ENCODE results near the gene COPRS. TPM values are rescaled to one million over a fixed set of nuclear protein-coding genes. Genes with fewer than 3 reads are reported as not detected.
"Not testable (repeated sequence)": the region's sequence is repeated elsewhere in the genome, so short reads cannot be mapped to it uniquely, and the experiment has no call there.

COPRS gene
- total and polyA plus RNA-seq, 2 experiments from 2014 or later, result 51.5 to 62.6 TPM

DNA sequence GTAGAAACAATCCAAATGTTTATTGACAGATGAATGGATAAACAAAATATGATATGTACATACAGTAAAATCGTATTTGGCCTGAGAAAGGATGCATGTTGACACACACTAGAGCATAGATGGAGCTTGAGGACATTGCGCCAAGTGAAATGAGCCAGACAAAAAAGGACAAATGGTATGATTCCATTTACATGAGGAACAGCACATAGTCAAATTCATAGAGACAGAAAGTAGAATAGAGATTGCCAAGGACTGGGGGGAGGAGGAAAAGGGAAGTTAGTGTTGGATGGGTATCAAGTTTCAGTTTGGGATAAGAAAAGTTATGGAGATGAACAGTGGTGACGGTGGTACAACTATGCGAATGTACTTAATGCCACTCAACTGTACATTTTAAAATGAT is 47.9 kb downstream of the COPRS start:
- H3K4me2 ChIP-seq, result no peak overlapping the region
- no peak overlapping the region for H3K27ac Mint-ChIP-seq
- ATAC-seq (no peak), DNase-seq (ENCODE audit: low spot score) (no peak)
- H3K36me3 ChIP-seq (ENCODE audit: insufficient read depth), result no peaks in the 10 kb centered on the region
- no peaks in the 10 kb centered on the region for H3K79me2 ChIP-seq (replicated peaks; ENCODE audit: insufficient read depth)
- H3K9me2 ChIP-seq (ENCODE audit: insufficient read depth), result no peaks in the 10 kb centered on the region
- peaks cover 3% of the 10 kb centered on the region; the same call in 1 of the 3 replicates for H3K9me3 Mint-ChIP-seq
- no peak overlapping the region for H3K4me3 Mint-ChIP-seq
- no peak overlapping the region for H3K27ac ChIP-seq (ENCODE audit: low read depth)
- no peak overlapping the region for H3K4me3 ChIP-seq
- peaks cover 2% of the 10 kb centered on the region for H3K27me3 Mint-ChIP-seq (ENCODE audit: insufficient read depth, low read depth, poor library complexity)
- no peaks in the 10 kb centered on the region for H3K27me3 ChIP-seq (ENCODE audit: insufficient read depth)
- no peaks in the 10 kb centered on the region for H4K20me1 ChIP-seq (replicated peaks; ENCODE audit: insufficient read depth)
- H3K4me1 ChIP-seq (ENCODE audit: insufficient read depth), result no peaks in the 10 kb centered on the region
- H3K4me1 Mint-ChIP-seq, result no peaks in the 10 kb centered on the region
- H3K36me3 Mint-ChIP-seq (ENCODE audit: low read depth), result no peaks in the 10 kb centered on the region
- TF ChIP-seq EZH2 (IDR thresholded peaks at IDR 0.05; ENCODE audit: low read depth, unreplicated experiment) (no peak), EZH2phosphoT487 (IDR thresholded peaks at IDR 0.05; ENCODE audit: unreplicated experiment) (no peak), REST (IDR thresholded peaks at IDR 0.05; ENCODE audit: unreplicated experiment) (no peak), ZNF462 (CRISPR knock-in tag; IDR thresholded peaks at IDR 0.05) (no peak), ZNF331 (CRISPR knock-in tag; IDR thresholded peaks at IDR 0.05; ENCODE audit: low read depth) (no peak), ZNF114 (CRISPR knock-in tag; IDR thresholded peaks at IDR 0.05) (no peak), NANOG (IDR thresholded peaks at IDR 0.05; ENCODE audit: borderline replicate concordance) (no peak)
- H3F3A ChIP-seq (replicated peaks; ENCODE audit: low read depth), result no peaks in the 10 kb centered on the region
- no peak overlapping the region for H2AFZ ChIP-seq

- H3K27ac Mint-ChIP-seq; H3K27ac ChIP-seq (ENCODE audit: low read depth); H3K79me2 ChIP-seq (replicated peaks; ENCODE audit: insufficient read depth); H3K36me3 ChIP-seq (ENCODE audit: insufficient read depth); H3K4me2 ChIP-seq; ATAC-seq; H3F3A ChIP-seq (replicated peaks; ENCODE audit: low read depth); H3K4me3 Mint-ChIP-seq; H2AFZ ChIP-seq; H3K4me1 ChIP-seq (ENCODE audit: insufficient read depth); H3K36me3 Mint-ChIP-seq (ENCODE audit: low read depth); H3K4me3 ChIP-seq; H3K9me2 ChIP-seq (ENCODE audit: insufficient read depth); H4K20me1 ChIP-seq (replicated peaks; ENCODE audit: insufficient read depth); H3K9me3 Mint-ChIP-seq; DNase-seq (ENCODE audit: low spot score); H3K4me1 Mint-ChIP-seq; H3K27me3 Mint-ChIP-seq (ENCODE audit: insufficient read depth, low read depth, poor library complexity); H3K27me3 ChIP-seq (ENCODE audit: insufficient read depth): not testable (repeated sequence)
Observed at GRCh38 chr17:31809876-31810275, 49.2 kb downstream of the COPRS start.

Data from GM23338 (cell line).